Epithelial cell of esophagus (primary cell): Measurements from ENCODE around the gene SOX3.

ENCODE experiments used
- DNase-seq: peaks from one replicate; pipeline ENCODE4 v3.0.0; 2010; ENCODE audit warnings: low read depth
- H3K4me3 ChIP-seq: 2 replicates; pipeline ENCODE4 v1.5.1; 2011; ENCODE audit warnings: mild to moderate bottlenecking, low read length, control low read depth
- CTCF ChIP-seq: IDR thresholded peaks from 2 replicates; pipeline ENCODE4 v1.5.1; 2011; ENCODE audit warnings: low read depth, mild to moderate bottlenecking, low read length, control low read depth, inconsistent platforms; ENCODE audit not compliant: insufficient read depth; ENCODE audit errors: missing control alignments

SOX3 gene

GRCh38 chrX:140507223-140507981, 2.5 kb upstream of the SOX3 start:
- TF ChIP-seq CTCF: no peak
- no peak overlapping the region for H3K4me3 ChIP-seq
- peak; percentile 67 for DNase-seq

- TF ChIP-seq CTCF: no peak
- DNase-seq: no peak
These were observed 810 bp upstream of the SOX3 start for GRCh38 chrX:140505421-140506337.

GRCh38 chrX:140503714-140504351, 1.0 kb downstream of the SOX3 start:
- H3K4me3 ChIP-seq: no peak overlapping the region
- no peak for TF ChIP-seq CTCF
- no peak for DNase-seq

More at GRCh38 chrX:140505421-140506337, 810 bp upstream of the SOX3 start:
- H3K4me3 ChIP-seq: no peak overlapping the region

DNA sequence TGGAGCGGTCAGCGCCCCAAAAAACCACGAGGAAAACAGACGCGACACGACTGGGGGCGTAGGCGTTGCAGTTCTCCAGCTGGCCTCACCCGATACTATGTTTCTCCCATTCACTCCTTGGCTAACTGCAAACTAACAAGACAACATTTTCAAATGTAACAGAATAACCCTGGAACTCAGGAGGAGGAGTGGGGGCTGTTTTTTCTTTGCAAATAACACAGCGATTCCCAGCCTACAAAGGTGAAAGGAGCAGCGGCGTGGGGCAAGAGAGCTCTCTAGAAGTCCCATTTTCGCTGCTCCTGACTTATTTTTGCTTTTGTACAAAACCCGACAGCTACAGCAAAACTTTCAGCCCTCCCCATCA, 1.6 kb downstream of the SOX3 start:
- no peak for DNase-seq
- no peak for TF ChIP-seq CTCF
- H3K4me3 ChIP-seq: no peak overlapping the region

GRCh38 chrX:140502491-140503237, 2.2 kb downstream of the SOX3 start:
- no peak overlapping the region for H3K4me3 ChIP-seq
- TF ChIP-seq CTCF: no peak
- no peak for DNase-seq

GRCh38 chrX:140501940-140502468, 2.9 kb downstream of the SOX3 start:
- TF ChIP-seq CTCF: no peak
- H3K4me3 ChIP-seq: no peak overlapping the region
- DNase-seq: no peak
